Measurements from ENCODE around the gene GALNT2. TPM values are rescaled to one million over a fixed set of nuclear protein-coding genes. Genes with fewer than 3 reads are reported as not detected.
A peak's percentile ranks its signal among the peaks of the same experiment; 100 is the strongest.

The GALNT2 gene
- total and polyA plus RNA-seq, 2 of the 13 experiments (the other 11 are each of a cell fraction or from before 2014, with no cell fraction given) = 39.3 to 39.6 TPM

DNA sequence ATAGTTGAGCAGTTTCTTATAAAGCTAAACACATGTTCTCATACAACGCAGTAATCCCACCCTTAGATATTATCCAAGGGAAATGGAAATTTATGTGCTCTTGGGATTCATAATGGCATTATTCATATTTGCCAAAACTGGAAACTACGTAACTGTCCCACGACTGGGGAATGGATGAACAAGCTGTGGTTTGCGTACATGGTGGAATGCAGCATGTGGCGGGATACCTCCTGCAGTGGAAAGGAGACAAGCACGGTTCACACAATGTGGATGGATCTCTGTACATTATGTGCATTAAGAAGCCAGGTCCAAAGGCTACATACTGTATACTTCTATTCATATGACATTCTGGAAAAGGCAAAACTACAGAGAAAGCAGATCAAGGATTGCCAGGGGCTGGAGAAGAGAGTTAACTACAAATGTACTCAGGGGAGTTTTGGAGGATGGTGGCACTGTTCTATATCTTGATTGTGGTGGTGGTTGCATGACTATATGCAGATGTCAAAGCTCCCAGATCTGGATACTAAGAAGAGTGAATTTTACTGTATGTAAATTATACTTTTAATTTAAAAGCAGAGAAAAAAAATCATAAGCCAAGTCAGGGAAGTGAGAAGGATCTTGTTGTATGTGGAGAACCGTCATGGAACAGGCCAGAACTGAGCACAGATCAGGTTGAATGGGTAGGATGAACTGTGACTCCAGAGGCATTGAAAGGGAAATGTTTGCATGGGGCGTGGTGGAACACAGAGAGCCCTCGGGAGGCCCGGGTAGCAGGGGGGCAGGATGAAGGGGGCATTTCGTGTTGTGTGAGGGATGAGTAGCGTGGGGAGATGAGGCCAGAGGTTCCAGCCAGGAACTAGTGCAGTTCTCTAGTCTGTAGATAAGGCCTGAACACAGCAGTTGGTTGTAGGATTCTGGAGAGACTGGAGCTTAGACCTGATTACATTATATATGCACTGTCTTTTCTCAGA, 90.7 kb downstream of the GALNT2 start (continued):
- TF ChIP-seq, protein P1, sequence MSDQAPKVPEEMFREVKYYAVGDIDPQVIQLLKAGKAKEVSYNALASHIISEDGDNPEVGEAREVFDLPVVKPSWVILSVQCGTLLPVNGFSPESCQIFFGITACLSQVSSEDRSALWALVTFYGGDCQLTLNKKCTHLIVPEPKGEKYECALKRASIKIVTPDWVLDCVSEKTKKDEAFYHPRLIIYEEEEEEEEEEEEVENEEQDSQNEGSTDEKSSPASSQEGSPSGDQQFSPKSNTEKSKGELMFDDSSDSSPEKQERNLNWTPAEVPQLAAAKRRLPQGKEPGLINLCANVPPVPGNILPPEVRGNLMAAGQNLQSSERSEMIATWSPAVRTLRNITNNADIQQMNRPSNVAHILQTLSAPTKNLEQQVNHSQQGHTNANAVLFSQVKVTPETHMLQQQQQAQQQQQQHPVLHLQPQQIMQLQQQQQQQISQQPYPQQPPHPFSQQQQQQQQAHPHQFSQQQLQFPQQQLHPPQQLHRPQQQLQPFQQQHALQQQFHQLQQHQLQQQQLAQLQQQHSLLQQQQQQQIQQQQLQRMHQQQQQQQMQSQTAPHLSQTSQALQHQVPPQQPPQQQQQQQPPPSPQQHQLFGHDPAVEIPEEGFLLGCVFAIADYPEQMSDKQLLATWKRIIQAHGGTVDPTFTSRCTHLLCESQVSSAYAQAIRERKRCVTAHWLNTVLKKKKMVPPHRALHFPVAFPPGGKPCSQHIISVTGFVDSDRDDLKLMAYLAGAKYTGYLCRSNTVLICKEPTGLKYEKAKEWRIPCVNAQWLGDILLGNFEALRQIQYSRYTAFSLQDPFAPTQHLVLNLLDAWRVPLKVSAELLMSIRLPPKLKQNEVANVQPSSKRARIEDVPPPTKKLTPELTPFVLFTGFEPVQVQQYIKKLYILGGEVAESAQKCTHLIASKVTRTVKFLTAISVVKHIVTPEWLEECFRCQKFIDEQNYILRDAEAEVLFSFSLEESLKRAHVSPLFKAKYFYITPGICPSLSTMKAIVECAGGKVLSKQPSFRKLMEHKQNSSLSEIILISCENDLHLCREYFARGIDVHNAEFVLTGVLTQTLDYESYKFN (CRISPR knock-in tag; conservative IDR thresholded peaks at IDR 0.05) = peak; percentile 68
- TF ChIP-seq ZNF569 (CRISPR knock-in tag; IDR thresholded peaks at IDR 0.05; ENCODE audit: borderline replicate concordance) (no peak), MYC (CRISPR knock-in tag; IDR thresholded peaks at IDR 0.05; ENCODE audit: borderline replicate concordance) (0 out of 2 replicates have a peak, but pooled peaks have one; percentile 22), GLI4 (CRISPR knock-in tag; IDR thresholded peaks at IDR 0.05; ENCODE audit: borderline replicate concordance) (no peak), ZNF790 (CRISPR knock-in tag; IDR thresholded peaks at IDR 0.05; ENCODE audit: borderline replicate concordance) (no peak), ZNF761 (CRISPR knock-in tag; conservative IDR thresholded peaks at IDR 0.05) (no peak), NR2C2 (CRISPR knock-in tag; IDR thresholded peaks at IDR 0.05; ENCODE audit: borderline replicate concordance) (no peak), HIVEP1 (CRISPR knock-in tag; IDR thresholded peaks at IDR 0.05) (no peak), ZFP41 (CRISPR knock-in tag; IDR thresholded peaks at IDR 0.05; ENCODE audit: borderline replicate concordance) (no peak), SCMH1 (CRISPR knock-in tag; IDR thresholded peaks at IDR 0.05; ENCODE audit: borderline replicate concordance) (no peak)
- TF ChIP-seq, protein P2, sequence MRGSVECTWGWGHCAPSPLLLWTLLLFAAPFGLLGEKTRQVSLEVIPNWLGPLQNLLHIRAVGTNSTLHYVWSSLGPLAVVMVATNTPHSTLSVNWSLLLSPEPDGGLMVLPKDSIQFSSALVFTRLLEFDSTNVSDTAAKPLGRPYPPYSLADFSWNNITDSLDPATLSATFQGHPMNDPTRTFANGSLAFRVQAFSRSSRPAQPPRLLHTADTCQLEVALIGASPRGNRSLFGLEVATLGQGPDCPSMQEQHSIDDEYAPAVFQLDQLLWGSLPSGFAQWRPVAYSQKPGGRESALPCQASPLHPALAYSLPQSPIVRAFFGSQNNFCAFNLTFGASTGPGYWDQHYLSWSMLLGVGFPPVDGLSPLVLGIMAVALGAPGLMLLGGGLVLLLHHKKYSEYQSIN (CRISPR knock-in tag; IDR thresholded peaks at IDR 0.05; ENCODE audit: borderline replicate concordance) = no peak
- TF ChIP-seq, protein P3, sequence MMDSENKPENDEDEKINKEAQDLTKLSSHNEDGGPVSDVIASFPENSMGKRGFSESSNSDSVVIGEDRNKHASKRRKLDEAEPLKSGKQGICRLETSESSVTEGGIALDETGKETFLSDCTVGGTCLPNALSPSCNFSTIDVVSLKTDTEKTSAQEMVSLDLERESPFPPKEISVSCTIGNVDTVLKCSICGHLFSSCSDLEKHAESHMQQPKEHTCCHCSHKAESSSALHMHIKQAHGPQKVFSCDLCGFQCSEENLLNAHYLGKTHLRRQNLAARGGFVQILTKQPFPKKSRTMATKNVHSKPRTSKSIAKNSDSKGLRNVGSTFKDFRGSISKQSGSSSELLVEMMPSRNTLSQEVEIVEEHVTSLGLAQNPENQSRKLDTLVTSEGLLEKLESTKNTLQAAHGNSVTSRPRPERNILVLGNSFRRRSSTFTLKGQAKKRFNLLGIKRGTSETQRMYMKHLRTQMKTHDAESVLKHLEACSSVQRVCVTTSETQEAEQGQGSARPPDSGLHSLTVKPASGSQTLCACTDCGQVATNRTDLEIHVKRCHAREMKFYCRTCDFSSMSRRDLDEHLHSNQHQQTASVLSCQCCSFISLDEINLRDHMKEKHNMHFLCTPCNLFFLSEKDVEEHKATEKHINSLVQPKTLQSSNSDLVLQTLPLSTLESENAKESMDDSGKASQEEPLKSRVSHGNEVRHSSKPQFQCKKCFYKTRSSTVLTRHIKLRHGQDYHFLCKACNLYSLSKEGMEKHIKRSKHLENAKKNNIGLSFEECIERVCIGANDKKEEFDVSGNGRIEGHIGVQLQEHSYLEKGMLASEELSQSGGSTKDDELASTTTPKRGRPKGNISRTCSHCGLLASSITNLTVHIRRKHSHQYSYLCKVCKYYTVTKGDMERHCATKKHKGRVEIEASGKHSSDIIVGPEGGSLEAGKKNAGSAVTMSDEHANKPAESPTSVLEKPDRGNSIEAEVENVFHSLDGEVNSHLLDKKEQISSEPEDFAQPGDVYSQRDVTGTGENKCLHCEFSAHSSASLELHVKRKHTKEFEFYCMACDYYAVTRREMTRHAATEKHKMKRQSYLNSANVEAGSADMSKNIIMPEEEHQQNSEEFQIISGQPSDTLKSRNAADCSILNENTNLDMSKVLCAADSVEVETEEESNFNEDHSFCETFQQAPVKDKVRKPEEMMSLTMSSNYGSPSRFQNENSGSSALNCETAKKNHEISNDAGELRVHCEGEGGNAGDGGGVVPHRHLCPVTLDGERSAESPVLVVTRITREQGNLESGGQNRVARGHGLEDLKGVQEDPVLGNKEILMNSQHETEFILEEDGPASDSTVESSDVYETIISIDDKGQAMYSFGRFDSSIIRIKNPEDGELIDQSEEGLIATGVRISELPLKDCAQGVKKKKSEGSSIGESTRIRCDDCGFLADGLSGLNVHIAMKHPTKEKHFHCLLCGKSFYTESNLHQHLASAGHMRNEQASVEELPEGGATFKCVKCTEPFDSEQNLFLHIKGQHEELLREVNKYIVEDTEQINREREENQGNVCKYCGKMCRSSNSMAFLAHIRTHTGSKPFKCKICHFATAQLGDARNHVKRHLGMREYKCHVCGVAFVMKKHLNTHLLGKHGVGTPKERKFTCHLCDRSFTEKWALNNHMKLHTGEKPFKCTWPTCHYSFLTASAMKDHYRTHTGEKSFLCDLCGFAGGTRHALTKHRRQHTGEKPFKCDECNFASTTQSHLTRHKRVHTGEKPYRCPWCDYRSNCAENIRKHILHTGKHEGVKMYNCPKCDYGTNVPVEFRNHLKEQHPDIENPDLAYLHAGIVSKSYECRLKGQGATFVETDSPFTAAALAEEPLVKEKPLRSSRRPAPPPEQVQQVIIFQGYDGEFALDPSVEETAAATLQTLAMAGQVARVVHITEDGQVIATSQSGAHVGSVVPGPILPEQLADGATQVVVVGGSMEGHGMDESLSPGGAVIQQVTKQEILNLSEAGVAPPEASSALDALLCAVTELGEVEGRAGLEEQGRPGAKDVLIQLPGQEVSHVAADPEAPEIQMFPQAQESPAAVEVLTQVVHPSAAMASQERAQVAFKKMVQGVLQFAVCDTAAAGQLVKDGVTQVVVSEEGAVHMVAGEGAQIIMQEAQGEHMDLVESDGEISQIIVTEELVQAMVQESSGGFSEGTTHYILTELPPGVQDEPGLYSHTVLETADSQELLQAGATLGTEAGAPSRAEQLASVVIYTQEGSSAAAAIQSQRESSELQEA (CRISPR knock-in tag; IDR thresholded peaks at IDR 0.05; ENCODE audit: not compliant biosample characterization) = no peak

Measured in HepG2 (cell line).